Effector memory CD4-positive, alpha-beta T cell (primary cell): ENCODE results near the gene HIF1AN.
"Not testable (repeated sequence)": the region's sequence is repeated elsewhere in the genome, so short reads cannot be mapped to it uniquely, and the experiment has no call there.

Experiments
- DNase-seq, 3 donors: peaks; one replicate each; pipeline ENCODE4 v3.0.0-alpha.2; 2020
- H3K27ac ChIP-seq: 2 replicates; pipeline ENCODE4 v1.7.0; 2013; ENCODE audit warnings: mild to moderate bottlenecking, low read length, moderate library complexity; ENCODE audit not compliant: insufficient read depth, poor library complexity, severe bottlenecking
- H3K27me3 ChIP-seq: replicated peaks from 2 replicates; pipeline ENCODE4 v1.7.0; 2013; ENCODE audit warnings: mild to moderate bottlenecking, low read length; ENCODE audit not compliant: insufficient read depth, control insufficient read depth, poor library complexity, severe bottlenecking
- H3K36me3 ChIP-seq: 2 replicates; pipeline ENCODE4 v1.7.0; 2013; ENCODE audit warnings: mild to moderate bottlenecking, low read length, moderate library complexity; ENCODE audit not compliant: control insufficient read depth, insufficient read depth
- H3K4me1 ChIP-seq: 2 replicates; pipeline ENCODE4 v1.7.0; 2013; ENCODE audit warnings: low read length, mild to moderate bottlenecking; ENCODE audit not compliant: control insufficient read depth, insufficient read depth, poor library complexity, severe bottlenecking
- H3K4me3 ChIP-seq: 2 replicates; pipeline ENCODE4 v1.7.0; 2013; ENCODE audit warnings: low read length, low read depth, mild to moderate bottlenecking; ENCODE audit not compliant: insufficient read depth, poor library complexity, severe bottlenecking
- H3K9me3 ChIP-seq: 2 replicates; pipeline ENCODE4 v1.7.0; 2013; ENCODE audit warnings: mild to moderate bottlenecking, low read length, moderate library complexity; ENCODE audit not compliant: control insufficient read depth

The HIF1AN gene

GRCh38 chr10:100575146-100575545 lies 39.4 kb downstream of the HIF1AN start:
- not testable (repeated sequence) for H3K4me1 ChIP-seq, DNase-seq, H3K27ac ChIP-seq, H3K36me3 ChIP-seq, H3K4me3 ChIP-seq, H3K27me3 ChIP-seq, H3K9me3 ChIP-seq

- H3K4me1 ChIP-seq = no peaks in the 10 kb centered on the region
- H3K36me3 ChIP-seq = no peaks in the 10 kb centered on the region
- no peak for DNase-seq
- H3K9me3 ChIP-seq = no peaks in the 10 kb centered on the region
- no peak overlapping the region for H3K4me3 ChIP-seq
- H3K27me3 ChIP-seq = peaks cover 4% of the 10 kb centered on the region
- H3K27ac ChIP-seq = no peak overlapping the region
Measured at GRCh38 chr10:100575585-100576281, 40.0 kb downstream of the HIF1AN start.

GRCh38 chr10:100576282-100576635 lies 40.5 kb downstream of the HIF1AN start:
- H3K9me3 ChIP-seq = no peaks in the 10 kb centered on the region
- no peak overlapping the region for H3K4me3 ChIP-seq
- H3K27me3 ChIP-seq = no peaks in the 10 kb centered on the region
- no peaks in the 10 kb centered on the region for H3K36me3 ChIP-seq
- DNase-seq = no peak
- H3K4me1 ChIP-seq = no peaks in the 10 kb centered on the region
- no peak overlapping the region for H3K27ac ChIP-seq

- no peaks in the 10 kb centered on the region for H3K27me3 ChIP-seq
- H3K27ac ChIP-seq = no peak overlapping the region
- H3K4me1 ChIP-seq = no peaks in the 10 kb centered on the region
- no peaks in the 10 kb centered on the region for H3K9me3 ChIP-seq
- no peaks in the 10 kb centered on the region for H3K36me3 ChIP-seq
- no peak for DNase-seq
- no peak overlapping the region for H3K4me3 ChIP-seq
Measured at GRCh38 chr10:100579261-100580090, 43.7 kb downstream of the HIF1AN start.

- Histone ChIP-seq H3K36me3 (no peaks in the 10 kb centered on the region), H3K27me3 (peaks cover 7% of the 10 kb centered on the region)
Measured at GRCh38 chr10:100586959-100587358, 51.2 kb downstream of the HIF1AN start.

GRCh38 chr10:100598166-100598565 lies 62.4 kb downstream of the HIF1AN start:
- Histone ChIP-seq H3K27ac (no peak overlapping the region), H3K27me3 (peaks cover 9% of the 10 kb centered on the region)
- DNase-seq = no peak

More at GRCh38 chr10:100586959-100587358, 51.2 kb downstream of the HIF1AN start:
- Histone ChIP-seq H3K4me3 (no peak overlapping the region), H3K9me3 (no peaks in the 10 kb centered on the region), H3K4me1 (no peaks in the 10 kb centered on the region), H3K27ac (no peak overlapping the region)
- DNase-seq = no peak

GRCh38 chr10:100600218-100600617 lies 64.5 kb downstream of the HIF1AN start:
- no peaks in the 10 kb centered on the region for H3K9me3 ChIP-seq
- no peaks in the 10 kb centered on the region for H3K4me1 ChIP-seq
- no peak overlapping the region for H3K4me3 ChIP-seq
- H3K36me3 ChIP-seq = no peaks in the 10 kb centered on the region
- peaks cover 9% of the 10 kb centered on the region for H3K27me3 ChIP-seq
- DNase-seq = no peak
- no peak overlapping the region for H3K27ac ChIP-seq

More at GRCh38 chr10:100598166-100598565, 62.4 kb downstream of the HIF1AN start:
- Histone ChIP-seq H3K4me3 (no peak overlapping the region), H3K9me3 (no peaks in the 10 kb centered on the region), H3K36me3 (no peaks in the 10 kb centered on the region), H3K4me1 (no peaks in the 10 kb centered on the region)

GRCh38 chr10:100607439-100607838 lies 71.7 kb downstream of the HIF1AN start:
- Histone ChIP-seq H3K4me3 (no peak overlapping the region), H3K9me3 (no peaks in the 10 kb centered on the region), H3K36me3 (no peaks in the 10 kb centered on the region), H3K27me3 (peaks cover 3% of the 10 kb centered on the region), H3K27ac (no peak overlapping the region), H3K4me1 (no peaks in the 10 kb centered on the region)
- DNase-seq = no peak
